Skeletal muscle satellite cell (primary cell): ENCODE data around the gene TRIM34. TPM values are rescaled to one million over a fixed set of nuclear protein-coding genes. Genes with fewer than 3 reads are reported as not detected.
"Not testable (repeated sequence)": the region's sequence is repeated elsewhere in the genome, so short reads cannot be mapped to it uniquely, and the experiment has no call there.

Experiments
- H3K27me3 ChIP-seq: 2 replicates; pipeline ENCODE4 v1.7.0; 2013; ENCODE audit warnings: low read length; ENCODE audit not compliant: control insufficient read depth, insufficient read depth
- H3K36me3 ChIP-seq: 2 replicates; pipeline ENCODE4 v1.7.0; 2013; ENCODE audit warnings: mild to moderate bottlenecking, control low read depth, low read length; ENCODE audit not compliant: insufficient read depth
- H3K4me1 ChIP-seq: 2 replicates; pipeline ENCODE4 v1.7.0; 2013; ENCODE audit warnings: low read length; ENCODE audit not compliant: control insufficient read depth, insufficient read depth
- H3K4me2 ChIP-seq: 2 replicates; pipeline ENCODE4 v1.7.0; 2013; ENCODE audit warnings: mild to moderate bottlenecking, low read length
- H3K4me3 ChIP-seq: 2 replicates; pipeline ENCODE4 v1.7.0; 2013; ENCODE audit warnings: low read length
- H3K9ac ChIP-seq: 2 replicates; pipeline ENCODE4 v1.7.0; 2013; ENCODE audit warnings: mild to moderate bottlenecking, low read depth, low read length, moderate library complexity
- H3K9me3 ChIP-seq: replicated peaks from 2 replicates; pipeline ENCODE4 v1.7.0; 2013; ENCODE audit warnings: mild to moderate bottlenecking, control low read depth, low read length
- total RNA-seq: library from RNA; depleted of rRNA; stranded (reverse); fragments of >200 nt; gene quantifications from 2 replicates; pipeline ENCODE4 v1.2.3, GENCODE V29; 2012; rRNA removed

Gene TRIM34
- 6.6 and 8.1 TPM in 2 replicates for total RNA-seq

- Histone ChIP-seq H3K27me3 (no peaks in the 10 kb centered on the region), H3K4me3 (peak within 1 kb of the TSS; percentile 82), H3K36me3 (no peaks in the 10 kb centered on the region), H3K4me2 (peak within 1 kb of the TSS; percentile 87), H3K4me1 (peaks cover 34% of the 10 kb centered on the region), H3K9ac (peak within 1 kb of the TSS; percentile 79), H3K9me3 (no peaks in the 10 kb centered on the region)
Observed at GRCh38 chr11:5624489-5625279, at the start of gene TRIM34. TRIM34 (plus strand) TSS chr11:5625001; CDS start chr11:5632332, 7,331 bp downstream.

GRCh38 chr11:5575152-5575551 lies 49.6 kb upstream of the TRIM34 start:
- H3K4me1 ChIP-seq = no peaks in the 10 kb centered on the region
- no peak overlapping the region for H3K9ac ChIP-seq
- peaks cover 3% of the 10 kb centered on the region for H3K27me3 ChIP-seq
- H3K4me3 ChIP-seq = no peak overlapping the region
- H3K9me3 ChIP-seq = no peaks in the 10 kb centered on the region
- H3K4me2 ChIP-seq = no peak overlapping the region
- no peaks in the 10 kb centered on the region for H3K36me3 ChIP-seq

GRCh38 chr11:5577101-5577500 lies 47.7 kb upstream of the TRIM34 start:
- peaks cover 3% of the 10 kb centered on the region for H3K27me3 ChIP-seq
- no peak overlapping the region for H3K4me2 ChIP-seq
- no peaks in the 10 kb centered on the region for H3K36me3 ChIP-seq
- H3K4me3 ChIP-seq = no peak overlapping the region
- no peaks in the 10 kb centered on the region for H3K9me3 ChIP-seq
- no peak overlapping the region for H3K9ac ChIP-seq
- H3K4me1 ChIP-seq = no peaks in the 10 kb centered on the region

- H3K9ac ChIP-seq = no peak within 1 kb of the TSS
- no peaks in the 10 kb centered on the region for H3K36me3 ChIP-seq
- H3K4me3 ChIP-seq = no peak within 1 kb of the TSS
- H3K9me3 ChIP-seq = no peaks in the 10 kb centered on the region
- no peaks in the 10 kb centered on the region for H3K4me1 ChIP-seq
- no peak within 1 kb of the TSS for H3K4me2 ChIP-seq
- peaks cover 3% of the 10 kb centered on the region for H3K27me3 ChIP-seq
Observed at GRCh38 chr11:5580577-5580976, 44.2 kb upstream of the TRIM34 start, which contains the start of gene OR52B6. OR52B6 (plus strand) TSS chr11:5580877; CDS start chr11:5580877, 0 bp downstream.

GRCh38 chr11:5581014-5581413 lies 43.8 kb upstream of the TRIM34 start:
- H3K27me3 ChIP-seq = peaks cover 3% of the 10 kb centered on the region
- H3K9ac ChIP-seq = no peak overlapping the region
- H3K4me1 ChIP-seq = no peaks in the 10 kb centered on the region
- H3K36me3 ChIP-seq = no peaks in the 10 kb centered on the region
- H3K4me2 ChIP-seq = no peak overlapping the region
- H3K4me3 ChIP-seq = no peak overlapping the region
- no peaks in the 10 kb centered on the region for H3K9me3 ChIP-seq

GRCh38 chr11:5584458-5584857 lies 40.3 kb upstream of the TRIM34 start:
- not testable (repeated sequence) for H3K9me3 ChIP-seq, H3K4me2 ChIP-seq, H3K4me3 ChIP-seq, H3K9ac ChIP-seq, H3K4me1 ChIP-seq, H3K27me3 ChIP-seq, H3K36me3 ChIP-seq

GRCh38 chr11:5589906-5590305 lies 34.9 kb upstream of the TRIM34 start:
- H3K36me3 ChIP-seq, H3K4me1 ChIP-seq, H3K27me3 ChIP-seq, H3K4me2 ChIP-seq, H3K4me3 ChIP-seq, H3K9ac ChIP-seq, H3K9me3 ChIP-seq: not testable (repeated sequence)

GRCh38 chr11:5591613-5592012 lies 33.2 kb upstream of the TRIM34 start:
- H3K4me2 ChIP-seq = no peak overlapping the region
- H3K27me3 ChIP-seq = no peaks in the 10 kb centered on the region
- peaks cover 6% of the 10 kb centered on the region for H3K4me1 ChIP-seq
- H3K9ac ChIP-seq = no peak overlapping the region
- no peaks in the 10 kb centered on the region for H3K9me3 ChIP-seq
- no peak overlapping the region for H3K4me3 ChIP-seq
- H3K36me3 ChIP-seq = no peaks in the 10 kb centered on the region

GRCh38 chr11:5592615-5593014 lies 32.2 kb upstream of the TRIM34 start:
- Histone ChIP-seq H3K9ac (no peak overlapping the region), H3K4me1 (peaks cover 15% of the 10 kb centered on the region)

GRCh38 chr11:5593146-5593545 lies 31.7 kb upstream of the TRIM34 start:
- H3K9me3 ChIP-seq = no peaks in the 10 kb centered on the region
- peaks cover 15% of the 10 kb centered on the region for H3K4me1 ChIP-seq
- no peak overlapping the region for H3K9ac ChIP-seq
- no peaks in the 10 kb centered on the region for H3K27me3 ChIP-seq
- H3K4me3 ChIP-seq = no peak overlapping the region
- H3K4me2 ChIP-seq = no peak overlapping the region
- H3K36me3 ChIP-seq = no peaks in the 10 kb centered on the region

More at GRCh38 chr11:5592615-5593014, 32.2 kb upstream of the TRIM34 start:
- Histone ChIP-seq H3K4me2 (no peak overlapping the region), H3K4me3 (no peak overlapping the region), H3K27me3 (no peaks in the 10 kb centered on the region), H3K9me3 (no peaks in the 10 kb centered on the region), H3K36me3 (no peaks in the 10 kb centered on the region)

GRCh38 chr11:5596607-5597201 lies 28.1 kb upstream of the TRIM34 start, which contains the start of gene TRIM6:
TRIM6 (plus strand) TSS chr11:5596637; CDS start chr11:5596898, 261 bp downstream.
- peaks cover 15% of the 10 kb centered on the region for H3K4me1 ChIP-seq
- H3K9ac ChIP-seq = peak within 1 kb of the TSS; percentile 72
- H3K4me3 ChIP-seq = peak within 1 kb of the TSS; percentile 72
- no peaks in the 10 kb centered on the region for H3K36me3 ChIP-seq
- no peaks in the 10 kb centered on the region for H3K27me3 ChIP-seq
- peak within 1 kb of the TSS; percentile 82 for H3K4me2 ChIP-seq
- no peaks in the 10 kb centered on the region for H3K9me3 ChIP-seq
